ENCODE measurements around the gene RPUSD4. TPM values are rescaled to one million over a fixed set of nuclear protein-coding genes. Genes with fewer than 3 reads are reported as not detected.

RPUSD4 gene
- total RNA-seq, 1 experiment from 2014 or later = 25.1 TPM

DNA sequence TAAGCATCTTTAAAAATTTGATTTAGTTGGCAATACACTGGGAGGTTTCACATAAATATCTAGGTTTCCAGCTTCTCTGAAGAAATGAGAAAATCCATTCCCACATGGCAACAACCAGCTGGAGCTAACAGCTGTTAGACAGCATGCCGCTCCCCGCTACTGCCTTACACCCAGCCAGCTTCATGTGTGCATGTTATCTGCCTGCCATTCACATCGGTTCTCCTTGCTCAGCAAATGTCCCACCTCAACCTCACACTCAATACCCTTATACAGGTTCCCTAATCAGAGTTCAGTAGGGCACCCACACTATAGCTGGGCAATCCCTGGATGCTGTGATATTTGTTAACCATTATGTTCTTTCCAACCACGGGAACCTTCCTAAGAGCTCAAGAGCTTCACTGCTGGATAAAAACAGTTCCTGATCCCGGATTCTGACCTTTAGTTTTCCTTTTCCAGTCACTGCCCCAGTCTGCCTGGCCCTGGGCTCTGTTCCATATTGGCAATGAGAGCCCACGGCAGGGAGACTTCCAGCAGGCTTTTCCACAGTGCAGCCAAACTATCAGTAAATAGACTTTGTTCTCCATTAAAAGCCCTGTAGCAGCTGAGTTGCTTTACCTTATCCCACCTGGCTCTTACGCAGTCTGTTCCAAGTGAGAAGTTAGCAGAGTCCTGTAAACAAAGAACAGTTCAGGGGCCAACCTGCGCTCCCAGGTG is 8.6 kb downstream of the RPUSD4 start:
- no peak for DNase-seq
- Histone ChIP-seq H3K9me2 (ENCODE audit: insufficient read depth) (no peaks in the 10 kb centered on the region), H3K79me2 (ENCODE audit: low read depth) (no peaks in the 10 kb centered on the region), H3K4me1 (replicated peaks; ENCODE audit: insufficient read depth) (no peaks in the 10 kb centered on the region), H2AFZ (no peak overlapping the region), H3K27ac (no peak overlapping the region), H3F3A (ENCODE audit: insufficient read depth, low read depth) (no peaks in the 10 kb centered on the region), H3K4me2 (no peak overlapping the region), H3K36me3 (ENCODE audit: low read depth) (peaks cover 16% of the 10 kb centered on the region), H4K20me1 (ENCODE audit: insufficient read depth) (no peaks in the 10 kb centered on the region), H3K27me3 (ENCODE audit: insufficient read depth, low read depth) (no peaks in the 10 kb centered on the region), H3K9me3 (ENCODE audit: insufficient read depth, low read depth) (no peaks in the 10 kb centered on the region), H3K4me3 (no peak overlapping the region)
- POLR2A ChIA-PET (ENCODE audit: unreplicated experiment) = no interaction called here
- CTCF ChIA-PET = no interaction called here
- intact Hi-C loops (cut with micrococcal nuclease; ENCODE audit: unreplicated experiment) = no loop called here
- no TSS peak for BruUV-seq (replicated peaks)
- no peak for TF ChIP-seq CTCF (conservative IDR thresholded peaks at IDR 0.05)
- TF ChIP-seq EZH2 (IDR thresholded peaks at IDR 0.05; ENCODE audit: low read depth) = no peak

GRCh38 chr11:126198648-126199047 is 12.8 kb downstream of the RPUSD4 start:
- POLR2A ChIA-PET (ENCODE audit: unreplicated experiment) = no interaction called here
- no peaks in the 10 kb centered on the region for H3K9me3 ChIP-seq (ENCODE audit: insufficient read depth, low read depth)
- BruUV-seq (replicated peaks) = no TSS peak
- H3K36me3 ChIP-seq (ENCODE audit: low read depth) = peaks cover 27% of the 10 kb centered on the region
- no peaks in the 10 kb centered on the region for H3K4me1 ChIP-seq (replicated peaks; ENCODE audit: insufficient read depth)
- DNase-seq = no peak
- intact Hi-C loops (cut with micrococcal nuclease; ENCODE audit: unreplicated experiment) = no loop called here
- H3K27me3 ChIP-seq (ENCODE audit: insufficient read depth, low read depth) = no peaks in the 10 kb centered on the region
- TF ChIP-seq EZH2 (IDR thresholded peaks at IDR 0.05; ENCODE audit: low read depth) (no peak), CTCF (conservative IDR thresholded peaks at IDR 0.05) (no peak)
- H2AFZ ChIP-seq = no peak overlapping the region
- H3K79me2 ChIP-seq (ENCODE audit: low read depth) = no peaks in the 10 kb centered on the region
- no peak overlapping the region for H3K4me2 ChIP-seq
- H3K4me3 ChIP-seq = no peak overlapping the region
- no peaks in the 10 kb centered on the region for H3K9me2 ChIP-seq (ENCODE audit: insufficient read depth)
- H3K27ac ChIP-seq = no peak overlapping the region
- peaks cover 3% of the 10 kb centered on the region for H4K20me1 ChIP-seq (ENCODE audit: insufficient read depth)
- no peaks in the 10 kb centered on the region for H3F3A ChIP-seq (ENCODE audit: insufficient read depth, low read depth)
- CTCF ChIA-PET = no interaction called here

DNA sequence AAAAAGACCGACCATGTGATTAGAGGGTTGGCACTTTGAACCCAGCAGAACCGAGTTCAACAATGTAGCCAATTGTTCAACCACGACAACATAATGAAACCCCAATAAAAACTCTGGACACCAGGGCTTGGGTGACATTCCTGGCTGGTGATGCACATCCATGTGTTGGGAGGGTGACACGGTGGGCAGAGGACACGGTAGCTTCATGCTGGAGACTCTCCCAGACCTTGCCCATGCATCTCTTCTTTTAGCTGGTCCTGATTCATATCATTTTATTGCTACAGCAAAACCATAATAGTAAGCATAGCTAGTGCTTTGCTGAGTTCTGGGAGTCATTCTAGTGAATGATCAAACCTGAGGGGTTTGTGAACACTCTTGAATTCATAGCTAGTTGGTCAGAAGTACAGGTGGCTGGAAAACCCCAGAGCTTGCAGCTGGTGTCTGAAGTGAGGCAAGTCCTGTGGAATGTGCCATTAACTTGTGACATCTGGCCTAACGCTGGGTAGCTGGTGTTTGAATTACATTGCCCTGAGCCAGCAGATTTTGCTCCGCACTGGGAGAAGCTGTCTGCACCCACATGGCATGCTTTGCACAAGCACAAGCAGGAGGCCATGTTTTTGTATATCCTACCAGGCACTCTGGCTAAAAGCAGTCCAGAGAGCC is 14.0 kb downstream of the RPUSD4 start:
- ChIA-PET POLR2A (ENCODE audit: unreplicated experiment) (interaction anchor here (0.6 kb wide), 1 partner anchor 36 kb away, joined by 3 read pairs; no protein-coding TSS in a partner anchor), CTCF (interaction anchor here (0.6 kb wide), 1 partner anchor 192 kb away, joined by 3 read pairs; no protein-coding TSS in a partner anchor)
- H3K4me1 ChIP-seq (replicated peaks; ENCODE audit: insufficient read depth) = no peaks in the 10 kb centered on the region
- peaks cover 27% of the 10 kb centered on the region for H3K36me3 ChIP-seq (ENCODE audit: low read depth)
- no TSS peak for BruUV-seq (replicated peaks)
- intact Hi-C loops (cut with micrococcal nuclease; ENCODE audit: unreplicated experiment) = no loop called here
- H3K9me2 ChIP-seq (ENCODE audit: insufficient read depth) = no peaks in the 10 kb centered on the region
- no peaks in the 10 kb centered on the region for H3K9me3 ChIP-seq (ENCODE audit: insufficient read depth, low read depth)
- no peak overlapping the region for H3K4me3 ChIP-seq
- no peak overlapping the region for H3K4me2 ChIP-seq
- H3K27ac ChIP-seq = no peak overlapping the region
- H3K79me2 ChIP-seq (ENCODE audit: low read depth) = no peaks in the 10 kb centered on the region
- peaks cover 6% of the 10 kb centered on the region for H4K20me1 ChIP-seq (ENCODE audit: insufficient read depth)
- no peak for TF ChIP-seq CTCF (conservative IDR thresholded peaks at IDR 0.05)
- TF ChIP-seq EZH2 (IDR thresholded peaks at IDR 0.05; ENCODE audit: low read depth) = no peak
- no peaks in the 10 kb centered on the region for H3K27me3 ChIP-seq (ENCODE audit: insufficient read depth, low read depth)
- no peak overlapping the region for H2AFZ ChIP-seq
- H3F3A ChIP-seq (ENCODE audit: insufficient read depth, low read depth) = no peaks in the 10 kb centered on the region
- DNase-seq = no peak

Data from PC-9 (cell line).